ENCODE results near the gene LINGO4. TPM values are rescaled to one million over a fixed set of nuclear protein-coding genes. Genes with fewer than 3 reads are reported as not detected.
"Not testable (repeated sequence)": the region's sequence is repeated elsewhere in the genome, so short reads cannot be mapped to it uniquely, and the experiment has no call there.

LINGO4 gene
- polyA plus RNA-seq, 1 donor from 2014 or later: not detected

DNA sequence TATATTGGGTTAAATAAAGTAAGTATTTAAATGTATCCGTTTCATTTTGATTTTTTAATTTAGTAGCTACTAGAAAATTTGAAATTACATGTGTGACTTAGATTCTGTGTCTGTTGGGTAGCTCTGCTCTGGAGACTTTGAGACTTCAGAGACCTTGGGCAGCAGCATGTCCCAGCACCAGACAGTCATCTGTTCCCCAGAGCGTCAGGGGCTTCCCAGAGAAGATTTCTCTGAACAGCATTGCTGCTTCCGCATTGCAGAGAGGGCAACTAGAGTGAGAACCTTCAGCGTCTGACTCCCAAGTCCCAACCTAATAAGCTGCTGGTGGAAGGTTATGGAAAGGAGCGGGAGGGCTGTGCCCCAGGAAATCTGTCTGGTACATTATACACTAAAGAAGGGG lies 6.6 kb downstream of the LINGO4 start:
- Mint-ChIP-seq H3K36me3 (peaks cover 9% of the 10 kb centered on the region), H3K27me3 (peaks cover 5% of the 10 kb centered on the region)

DNA sequence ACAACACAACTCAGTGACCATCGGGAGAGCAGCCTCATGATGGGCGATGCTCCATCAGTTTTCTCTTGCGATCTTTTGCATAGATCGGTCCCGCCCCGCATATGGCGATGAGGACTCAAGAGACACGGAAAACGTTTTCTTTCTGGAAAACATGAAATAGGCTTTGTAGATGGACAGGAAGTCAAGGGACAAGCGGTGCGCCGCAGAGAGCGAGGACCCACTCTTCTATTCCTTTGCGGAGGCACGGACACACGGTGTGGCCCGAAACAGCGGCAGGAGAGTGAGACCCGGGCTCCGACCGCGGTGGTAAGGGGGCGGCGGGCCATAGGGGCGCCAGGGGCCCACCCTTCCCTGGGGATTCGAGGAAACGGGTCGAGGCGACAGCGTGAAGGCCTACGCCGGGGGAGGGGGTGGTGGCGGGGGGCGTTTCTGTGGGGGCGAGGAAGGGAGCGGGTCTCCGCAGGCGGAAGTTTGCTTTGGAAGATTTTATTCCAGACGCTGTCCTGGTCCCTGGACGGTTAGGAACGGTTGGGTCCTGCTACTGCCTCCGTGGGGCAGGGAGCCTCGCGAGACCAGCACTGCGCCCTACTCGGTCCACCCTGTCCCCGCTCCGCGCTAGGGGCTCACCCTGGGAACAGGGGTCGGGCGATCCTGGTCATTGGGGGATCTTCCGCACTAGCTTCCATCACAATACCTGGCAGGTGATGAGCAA lies 14.1 kb downstream of the LINGO4 start:
- H3K9me3 Mint-ChIP-seq: no peaks in the 10 kb centered on the region

More for the DNA sequence above, 6.6 kb downstream of the LINGO4 start:
- Mint-ChIP-seq H3K27ac (no peak overlapping the region), H3K9me3 (no peaks in the 10 kb centered on the region), H3K4me3 (no peak overlapping the region), H3K4me1 (peaks cover 0 to 3% (median 2%) of the 10 kb centered on the region in 3 donors)

DNA sequence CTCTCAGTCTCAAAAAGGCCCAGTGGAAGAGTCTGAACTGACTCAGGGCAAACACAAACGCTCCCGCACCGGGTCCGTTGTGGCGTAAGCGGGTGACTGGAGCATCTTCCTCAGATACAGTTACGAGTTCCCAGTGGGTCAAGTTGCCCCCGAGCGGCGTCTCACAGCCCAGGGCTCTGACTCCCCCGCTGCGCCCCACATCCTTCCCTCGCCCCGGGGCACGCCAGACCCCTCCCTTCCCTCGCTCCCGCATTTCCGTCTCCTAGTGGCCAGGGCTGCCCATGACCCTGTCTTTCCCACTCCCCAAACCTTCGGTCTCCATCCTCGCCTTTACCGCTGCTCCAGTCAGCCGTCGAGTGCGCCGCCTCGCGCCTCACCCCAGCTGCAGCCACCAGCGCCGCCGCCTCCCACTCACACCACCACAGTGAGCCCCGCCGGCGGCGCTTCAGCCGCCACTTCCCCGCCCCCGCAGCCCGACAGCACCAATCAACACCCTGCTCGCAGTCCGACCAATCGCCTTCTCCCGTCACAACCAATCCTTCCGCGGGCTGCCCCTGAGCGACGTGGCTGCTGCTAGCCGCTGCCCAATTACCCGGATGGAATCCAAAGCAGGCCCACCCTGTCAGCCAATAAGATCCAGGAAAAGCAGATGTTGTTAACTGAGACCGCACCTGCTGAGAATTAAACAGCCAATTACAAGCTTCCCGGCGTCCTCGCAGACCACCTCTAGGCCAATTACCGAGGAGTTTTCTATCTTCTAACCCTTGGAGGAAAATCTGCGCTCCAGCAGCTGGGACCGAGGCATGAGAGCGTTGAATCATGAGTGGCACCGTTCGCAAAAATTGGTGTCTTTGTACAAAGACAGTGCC lies 14.9 kb downstream of the LINGO4 start, which contains the start of gene TDRKH:
TDRKH (minus strand) TSS at position 430 of the 869 bp plus-strand sequence. CDS start 7,478 bp downstream, outside the sequence.
- no peaks in the 10 kb centered on the region for H3K9me3 Mint-ChIP-seq
- H3K4me3 Mint-ChIP-seq: peak within 1 kb of the TSS; percentile 91 to 98 (median 98)
- H3K36me3 Mint-ChIP-seq: peaks cover 2% of the 10 kb centered on the region
- peaks cover 10 to 16% (median 15%) of the 10 kb centered on the region in 3 donors for H3K4me1 Mint-ChIP-seq
- H3K27me3 Mint-ChIP-seq: peaks cover 3% of the 10 kb centered on the region
- peak within 1 kb of the TSS; percentile 56 to 99 (median 91) for H3K27ac Mint-ChIP-seq

More for the DNA sequence above, 14.1 kb downstream of the LINGO4 start:
- Mint-ChIP-seq H3K36me3 (peaks cover 2% of the 10 kb centered on the region), H3K27me3 (peaks cover 3% of the 10 kb centered on the region), H3K4me1 (peaks cover 10 to 16% (median 15%) of the 10 kb centered on the region in 3 donors), H3K27ac (peak overlapping the region; percentile 56 to 99 (median 91)), H3K4me3 (peak overlapping the region; percentile 91 to 98 (median 98))

GRCh38 chr1:151787689-151788088 lies 17.5 kb downstream of the LINGO4 start:
- Mint-ChIP-seq H3K36me3 (no peaks in the 10 kb centered on the region), H3K9me3 (no peaks in the 10 kb centered on the region), H3K4me3 (no peak overlapping the region), H3K4me1 (peaks cover 10 to 15% (median 14%) of the 10 kb centered on the region in 3 donors), H3K27me3 (peaks cover 3% of the 10 kb centered on the region), H3K27ac (no peak overlapping the region)

- no peaks in the 10 kb centered on the region for H3K27me3 Mint-ChIP-seq
- H3K4me1 Mint-ChIP-seq: peaks cover 0 to 1% (median 0%) of the 10 kb centered on the region in 3 donors
- no peak overlapping the region for H3K27ac Mint-ChIP-seq
- peaks cover 6% of the 10 kb centered on the region for H3K36me3 Mint-ChIP-seq
- H3K9me3 Mint-ChIP-seq: no peaks in the 10 kb centered on the region
- H3K4me3 Mint-ChIP-seq: no peak overlapping the region
These were observed 21.4 kb downstream of the LINGO4 start for GRCh38 chr1:151783796-151784195.

DNA sequence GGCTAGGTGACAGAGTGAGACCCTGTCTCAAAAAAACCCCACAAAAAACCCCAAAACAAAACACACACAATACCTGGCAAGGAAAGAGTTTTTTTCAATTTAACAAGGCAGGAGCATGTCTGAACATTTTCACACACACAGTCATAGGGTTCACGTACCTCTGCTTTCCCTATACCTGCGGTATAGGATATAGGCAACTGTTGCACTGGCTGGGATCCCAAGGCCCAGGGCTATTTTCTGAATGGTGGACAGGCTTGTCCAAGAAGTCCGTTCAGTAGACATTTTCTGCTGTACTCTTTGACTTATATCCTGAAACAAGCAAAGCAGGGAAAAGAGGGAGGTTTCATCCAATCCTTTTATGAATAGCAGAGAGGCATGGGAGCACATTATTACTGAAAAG lies 22.5 kb downstream of the LINGO4 start:
- H3K9me3 Mint-ChIP-seq: no peaks in the 10 kb centered on the region
- H3K36me3 Mint-ChIP-seq: peaks cover 6% of the 10 kb centered on the region
- H3K27ac Mint-ChIP-seq: no peak overlapping the region
- H3K4me1 Mint-ChIP-seq: peaks cover 0 to 1% (median 0%) of the 10 kb centered on the region in 3 donors
- no peak overlapping the region for H3K4me3 Mint-ChIP-seq
- no peaks in the 10 kb centered on the region for H3K27me3 Mint-ChIP-seq

GRCh38 chr1:151782026-151782425 lies 23.2 kb downstream of the LINGO4 start:
- H3K27me3 Mint-ChIP-seq, H3K9me3 Mint-ChIP-seq, H3K4me1 Mint-ChIP-seq, H3K4me3 Mint-ChIP-seq, H3K27ac Mint-ChIP-seq, H3K36me3 Mint-ChIP-seq: not testable (repeated sequence)

GRCh38 chr1:151780736-151781135 lies 24.5 kb downstream of the LINGO4 start:
- not testable (repeated sequence) for H3K4me1 Mint-ChIP-seq, H3K36me3 Mint-ChIP-seq, H3K27me3 Mint-ChIP-seq, H3K27ac Mint-ChIP-seq, H3K4me3 Mint-ChIP-seq, H3K9me3 Mint-ChIP-seq

DNA sequence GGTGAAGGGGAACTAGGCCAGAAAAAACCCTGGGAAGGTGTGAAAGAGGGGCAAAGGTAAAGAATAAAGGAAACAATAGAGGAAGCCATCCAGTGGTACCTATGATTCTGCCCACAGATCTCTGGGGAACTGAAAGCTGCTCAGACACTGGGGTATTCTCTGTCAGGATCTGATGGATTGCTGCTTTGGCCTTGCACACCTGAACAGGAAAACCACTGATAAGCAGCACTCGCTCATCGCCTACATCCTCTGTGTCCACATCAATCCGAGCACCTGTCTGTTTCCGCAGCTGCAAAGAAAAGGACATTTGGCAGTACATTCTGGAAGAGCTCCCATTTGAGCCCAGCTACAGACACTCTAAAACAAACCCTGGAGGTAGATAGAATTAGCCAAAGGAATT lies 25.4 kb downstream of the LINGO4 start:
- Mint-ChIP-seq H3K4me1 (no peaks in the 10 kb centered on the region), H3K9me3 (no peaks in the 10 kb centered on the region), H3K4me3 (no peak overlapping the region), H3K27ac (no peak overlapping the region), H3K27me3 (no peaks in the 10 kb centered on the region), H3K36me3 (peaks cover 7% of the 10 kb centered on the region)

DNA sequence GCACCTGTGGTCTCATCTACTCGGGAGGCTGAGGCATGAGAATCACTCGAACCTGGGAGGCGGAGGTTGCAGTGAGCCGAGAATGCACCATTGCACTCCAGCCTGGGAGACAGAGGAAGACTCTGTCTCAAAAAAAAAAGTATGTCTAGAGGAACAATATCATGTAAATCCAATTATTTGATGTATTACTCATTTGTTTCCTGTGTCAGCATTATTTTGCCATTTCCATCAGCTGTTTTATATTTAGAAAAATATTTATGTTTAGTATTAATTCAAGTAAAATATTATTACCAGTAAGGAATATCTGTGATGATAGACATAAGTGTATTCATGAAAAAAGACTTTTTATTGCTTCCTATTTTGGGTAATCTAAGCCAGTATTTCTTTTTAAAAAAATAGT lies 27.9 kb downstream of the LINGO4 start:
- Mint-ChIP-seq H3K9me3 (no peaks in the 10 kb centered on the region), H3K27me3 (no peaks in the 10 kb centered on the region), H3K4me3 (no peak overlapping the region), H3K27ac (no peak overlapping the region), H3K36me3 (peaks cover 7% of the 10 kb centered on the region), H3K4me1 (peaks cover 0 to 1% (median 0%) of the 10 kb centered on the region in 3 donors)

GRCh38 chr1:151776665-151777062 lies 28.6 kb downstream of the LINGO4 start:
- Mint-ChIP-seq H3K36me3 (peaks cover 7% of the 10 kb centered on the region), H3K4me3 (no peak overlapping the region), H3K27ac (no peak overlapping the region)

DNA sequence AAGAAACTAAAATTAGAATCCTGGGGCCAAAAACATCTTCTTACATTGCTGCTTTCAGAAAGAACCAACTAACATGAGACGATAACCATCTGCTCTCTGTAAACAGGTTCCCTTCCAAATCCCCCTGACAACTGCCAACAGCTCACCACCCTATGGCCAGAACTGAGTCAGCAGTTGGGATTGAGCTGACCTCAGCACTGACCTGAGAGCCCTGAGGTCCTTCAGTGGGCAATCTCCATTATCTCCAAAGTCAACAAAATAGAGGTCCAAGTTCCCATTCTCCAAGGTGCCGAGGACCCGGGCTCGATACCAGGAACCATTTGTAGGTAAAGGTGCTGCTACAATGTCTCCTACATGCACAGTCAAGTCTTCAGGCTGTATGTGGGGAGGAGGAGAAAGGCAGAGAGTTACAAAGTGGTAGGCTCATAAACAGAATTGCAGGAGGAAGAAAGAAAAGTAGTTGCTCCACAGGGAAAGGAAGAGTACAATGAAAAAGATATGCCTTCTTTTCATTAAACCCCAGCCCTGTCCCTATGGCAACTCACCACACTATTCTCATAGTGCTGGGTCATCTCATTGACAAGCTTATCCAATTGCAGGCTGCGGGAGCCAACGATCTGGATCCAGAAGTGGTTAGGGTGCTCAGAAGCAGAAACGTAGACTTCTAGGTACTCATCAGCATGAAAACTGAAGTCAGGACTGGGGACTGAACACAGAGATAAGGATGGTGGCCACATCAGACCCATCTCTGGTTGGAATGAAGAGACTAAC lies 29.1 kb downstream of the LINGO4 start:
- Mint-ChIP-seq H3K27ac (no peak overlapping the region), H3K4me1 (peaks cover 0 to 1% (median 0%) of the 10 kb centered on the region in 3 donors)

More at GRCh38 chr1:151776665-151777062, 28.6 kb downstream of the LINGO4 start:
- Mint-ChIP-seq H3K4me1 (peaks cover 0 to 1% (median 0%) of the 10 kb centered on the region in 3 donors), H3K27me3 (no peaks in the 10 kb centered on the region), H3K9me3 (no peaks in the 10 kb centered on the region)

DNA sequence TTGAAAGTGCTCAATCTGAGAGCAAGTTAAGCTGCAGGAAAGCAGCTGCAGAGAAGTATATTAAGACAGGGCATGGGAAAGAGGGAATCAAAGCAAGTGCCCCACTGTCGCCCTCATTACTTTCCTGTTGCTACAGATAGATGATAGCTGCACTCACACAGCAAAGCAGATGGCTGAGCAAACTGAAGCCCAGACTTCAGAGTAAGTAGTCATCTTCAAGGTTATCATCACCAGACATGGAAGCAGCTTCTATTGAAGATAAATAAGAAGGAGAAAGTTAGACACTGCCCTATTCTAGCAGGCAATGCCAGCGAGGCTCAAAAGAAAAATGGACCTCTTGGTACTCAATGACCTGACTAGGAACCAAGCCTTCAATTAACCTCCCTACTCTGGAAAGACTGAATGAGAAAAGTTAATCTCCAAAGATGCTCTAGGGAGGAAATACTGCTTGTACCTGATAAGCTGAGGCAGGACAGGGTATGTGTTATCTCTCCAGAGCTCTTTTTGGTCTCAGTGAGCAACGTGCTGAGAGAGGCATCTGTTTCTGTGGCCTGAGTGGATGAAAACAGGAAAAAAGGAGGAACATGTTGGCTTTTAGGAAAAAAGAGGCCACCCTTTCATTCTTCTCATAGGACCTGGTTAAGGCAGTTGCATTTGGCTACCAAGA lies 30.8 kb downstream of the LINGO4 start:
- H3K27me3 Mint-ChIP-seq: no peaks in the 10 kb centered on the region
- peaks cover 0 to 1% (median 0%) of the 10 kb centered on the region in 3 donors for H3K4me1 Mint-ChIP-seq
- H3K27ac Mint-ChIP-seq: no peak overlapping the region
- H3K4me3 Mint-ChIP-seq: no peak overlapping the region
- H3K9me3 Mint-ChIP-seq: no peaks in the 10 kb centered on the region
- H3K36me3 Mint-ChIP-seq: peaks cover 3% of the 10 kb centered on the region

More for the DNA sequence above, 29.1 kb downstream of the LINGO4 start:
- peaks cover 3% of the 10 kb centered on the region for H3K36me3 Mint-ChIP-seq
- H3K4me3 Mint-ChIP-seq: no peak overlapping the region
- no peaks in the 10 kb centered on the region for H3K27me3 Mint-ChIP-seq
- no peaks in the 10 kb centered on the region for H3K9me3 Mint-ChIP-seq

DNA sequence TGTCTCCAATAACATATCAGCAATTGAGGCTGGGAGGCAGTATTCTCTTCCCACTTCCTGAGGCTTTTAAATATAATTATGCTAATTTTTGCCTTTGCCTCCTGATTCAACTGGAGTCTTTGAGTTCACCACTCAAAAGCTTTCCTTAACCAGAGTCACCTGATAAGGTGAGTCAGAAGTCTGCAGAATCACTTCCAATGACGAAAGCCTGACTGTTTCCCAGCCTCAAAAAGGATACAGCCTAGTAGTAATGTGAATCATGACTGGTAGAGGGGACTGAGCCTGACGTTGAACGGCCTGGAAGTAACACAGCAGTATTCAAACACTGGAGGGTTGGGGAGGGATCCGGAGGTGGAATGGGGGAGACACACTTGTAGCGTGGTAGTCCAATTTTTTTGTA lies 31.5 kb downstream of the LINGO4 start:
- Mint-ChIP-seq H3K27ac (peak overlapping the region in 1 of 3 donors; percentile 1), H3K36me3 (peaks cover 1% of the 10 kb centered on the region), H3K9me3 (no peaks in the 10 kb centered on the region), H3K4me3 (no peak overlapping the region), H3K27me3 (no peaks in the 10 kb centered on the region), H3K4me1 (peaks cover 0 to 1% (median 0%) of the 10 kb centered on the region in 3 donors)
